GM23338 (cell line): Measurements from ENCODE around the gene CADPS.

Experiments
- CREB1 ChIP-seq: fragments of 250-450 bp; sonication (Bioruptor Pico); IDR thresholded peaks from 2 replicates; pipeline ENCODE4 v1.5.0; 2020; ENCODE audit warnings: low read depth, mild to moderate bottlenecking, moderate library complexity
- EZH2 ChIP-seq: fragments of 200-600 bp; sonication (generic); IDR thresholded peaks from one replicate; pipeline ENCODE4 v1.8.0; 2017; ENCODE audit warnings: antibody characterized with exemption, mild to moderate bottlenecking, low read depth; ENCODE audit not compliant: unreplicated experiment
- EZH2phosphoT487 ChIP-seq: fragments of 200-600 bp; sonication (generic); IDR thresholded peaks from one replicate; pipeline ENCODE4 v1.8.1; 2018; ENCODE audit warnings: antibody characterized with exemption; ENCODE audit not compliant: unreplicated experiment
- JUNB ChIP-seq: IDR thresholded peaks from one replicate; pipeline ENCODE4 v1.6.1; 2016; ENCODE audit warnings: antibody characterized with exemption; ENCODE audit not compliant: unreplicated experiment
- NANOG ChIP-seq: IDR thresholded peaks from 2 replicates; pipeline ENCODE4 v1.6.1; 2016; ENCODE audit warnings: antibody characterized with exemption, borderline replicate concordance
- POLR2AphosphoS5 ChIP-seq: IDR thresholded peaks from 2 replicates; pipeline ENCODE4 v1.6.1; 2016; ENCODE audit warnings: antibody characterized with exemption, low read depth
- REST ChIP-seq: IDR thresholded peaks from one replicate; pipeline ENCODE4 v1.6.1; 2018; ENCODE audit warnings: antibody characterized with exemption; ENCODE audit not compliant: unreplicated experiment
- STAT1 ChIP-seq: IDR thresholded peaks from one replicate; pipeline ENCODE4 v1.6.1; 2016; ENCODE audit warnings: antibody characterized with exemption; ENCODE audit not compliant: unreplicated experiment
- ZNF114 ChIP-seq: fragments of 250-450 bp; sonication (Bioruptor Pico); IDR thresholded peaks from 2 replicates; pipeline ENCODE4 v1.5.0; 2020; ENCODE audit warnings: mild to moderate bottlenecking, moderate library complexity
- ZNF331 ChIP-seq: fragments of 250-450 bp; sonication (Bioruptor Pico); IDR thresholded peaks from 2 replicates; pipeline ENCODE4 v1.5.0; 2020; ENCODE audit warnings: low read depth, mild to moderate bottlenecking, moderate library complexity
- TF ChIP-seq, protein P1 (sequence below), 2 experiments: fragments of 200-600 bp in 1 of 2; sonication (generic) in 1 of 2; conservative IDR thresholded peaks; 2 replicates each; pipeline versions ENCODE4 v1.5.1 to v1.6.1; 2016 to 2017; ENCODE audit warnings: antibody characterized with exemption in 2 of 2, low read depth in 2 of 2, mild to moderate bottlenecking in 2 of 2, moderate library complexity in 1 of 2

- no peak for TF ChIP-seq POLR2AphosphoS5
- no peak for TF ChIP-seq REST
- no peak for TF ChIP-seq EZH2
- TF ChIP-seq, protein P1, sequence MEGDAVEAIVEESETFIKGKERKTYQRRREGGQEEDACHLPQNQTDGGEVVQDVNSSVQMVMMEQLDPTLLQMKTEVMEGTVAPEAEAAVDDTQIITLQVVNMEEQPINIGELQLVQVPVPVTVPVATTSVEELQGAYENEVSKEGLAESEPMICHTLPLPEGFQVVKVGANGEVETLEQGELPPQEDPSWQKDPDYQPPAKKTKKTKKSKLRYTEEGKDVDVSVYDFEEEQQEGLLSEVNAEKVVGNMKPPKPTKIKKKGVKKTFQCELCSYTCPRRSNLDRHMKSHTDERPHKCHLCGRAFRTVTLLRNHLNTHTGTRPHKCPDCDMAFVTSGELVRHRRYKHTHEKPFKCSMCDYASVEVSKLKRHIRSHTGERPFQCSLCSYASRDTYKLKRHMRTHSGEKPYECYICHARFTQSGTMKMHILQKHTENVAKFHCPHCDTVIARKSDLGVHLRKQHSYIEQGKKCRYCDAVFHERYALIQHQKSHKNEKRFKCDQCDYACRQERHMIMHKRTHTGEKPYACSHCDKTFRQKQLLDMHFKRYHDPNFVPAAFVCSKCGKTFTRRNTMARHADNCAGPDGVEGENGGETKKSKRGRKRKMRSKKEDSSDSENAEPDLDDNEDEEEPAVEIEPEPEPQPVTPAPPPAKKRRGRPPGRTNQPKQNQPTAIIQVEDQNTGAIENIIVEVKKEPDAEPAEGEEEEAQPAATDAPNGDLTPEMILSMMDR (conservative IDR thresholded peaks at IDR 0.05; ENCODE audit: low read depth in 2 of 2) = no peak
- no peak for TF ChIP-seq ZNF114 (CRISPR knock-in tag)
- no peak for TF ChIP-seq EZH2phosphoT487
- no peak for TF ChIP-seq NANOG
- TF ChIP-seq CREB1 (CRISPR knock-in tag) = no peak
- no peak for TF ChIP-seq ZNF331 (CRISPR knock-in tag)
- TF ChIP-seq STAT1 = no peak
- no peak for TF ChIP-seq JUNB
These were observed 270.4 kb downstream of the CADPS start for GRCh38 chr3:62604751-62605351.
